Measurements from ENCODE around the gene CPNE9.
A peak's percentile ranks its signal among the peaks of the same experiment; 100 is the strongest.

Gene CPNE9

GRCh38 chr3:9745521-9745920 is 41.9 kb downstream of the CPNE9 start:
- TF ChIP-seq CTCF (IDR thresholded peaks at IDR 0.05; ENCODE audit: insufficient read depth, missing control alignments) = no peak
- no peak for FAIRE-seq
- DNase-seq (ENCODE audit: insufficient read length, low spot score) = no peak

- no peak for TF ChIP-seq CTCF (IDR thresholded peaks at IDR 0.05; ENCODE audit: insufficient read depth, missing control alignments)
- FAIRE-seq (no peak), DNase-seq (ENCODE audit: insufficient read length, low spot score) (no peak)
Measured at GRCh38 chr3:9746330-9746729, 42.7 kb downstream of the CPNE9 start.

GRCh38 chr3:9747267-9747666 is 43.6 kb downstream of the CPNE9 start:
- no peak for FAIRE-seq
- no peak for DNase-seq (ENCODE audit: insufficient read length, low spot score)
- TF ChIP-seq CTCF (IDR thresholded peaks at IDR 0.05; ENCODE audit: insufficient read depth, missing control alignments) = no peak

GRCh38 chr3:9748031-9748430 is 44.4 kb downstream of the CPNE9 start:
- no peak for TF ChIP-seq CTCF (IDR thresholded peaks at IDR 0.05; ENCODE audit: insufficient read depth, missing control alignments)
- FAIRE-seq (no peak), DNase-seq (ENCODE audit: insufficient read length, low spot score) (no peak)

GRCh38 chr3:9749296-9749644 is 45.6 kb downstream of the CPNE9 start:
- DNase-seq (ENCODE audit: insufficient read length, low spot score) (no peak), FAIRE-seq (no peak)
- no peak for TF ChIP-seq CTCF (IDR thresholded peaks at IDR 0.05; ENCODE audit: insufficient read depth, missing control alignments)

GRCh38 chr3:9749645-9750555 is 46.3 kb downstream of the CPNE9 start, which contains the start of gene OGG1:
Gene OGG1, plus strand, starts transcription at chr3:9749952. Its CDS starts 335 bp downstream, at chr3:9750287.
- FAIRE-seq = no peak
- no peak for TF ChIP-seq CTCF (IDR thresholded peaks at IDR 0.05; ENCODE audit: insufficient read depth, missing control alignments)
- DNase-seq (ENCODE audit: insufficient read length, low spot score) = peak; percentile 99
